Mesenchymal stem cell (in vitro differentiated cells and primary cell): ENCODE results near the gene ZPBP2.

Source experiments
- DNase-seq: peaks from one replicate; pipeline ENCODE4 v3.0.0-alpha.2; 2013
- H2AFZ ChIP-seq: one replicate; pipeline ENCODE4 v1.6.1; 2013; ENCODE audit warnings: low read depth, mild to moderate bottlenecking, control low read depth, inconsistent platforms, low read length, moderate library complexity
- H2AK5ac ChIP-seq: 2 replicates; pipeline ENCODE4 v1.6.1; 2013; ENCODE audit warnings: low read length, moderate library complexity, mild to moderate bottlenecking, inconsistent platforms; ENCODE audit not compliant: severe bottlenecking
- H2BK120ac ChIP-seq: one replicate; pipeline ENCODE4 v1.6.1; 2013; ENCODE audit warnings: low read depth, mild to moderate bottlenecking, inconsistent platforms, low read length, moderate library complexity
- H2BK12ac ChIP-seq, 2 experiments: one replicate each; pipeline ENCODE4 v1.6.1; 2013; ENCODE audit warnings: inconsistent platforms in 2 of 2, low read length in 2 of 2, mild to moderate bottlenecking in 2 of 2, moderate library complexity in 2 of 2, control low read depth in 1 of 2
- H2BK15ac ChIP-seq: one replicate; pipeline ENCODE4 v1.6.1; 2013; ENCODE audit warnings: mild to moderate bottlenecking, low read depth, inconsistent platforms; ENCODE audit not compliant: poor library complexity, severe bottlenecking
- H2BK5ac ChIP-seq: 2 replicates; pipeline ENCODE4 v1.6.1; 2013; ENCODE audit warnings: low read depth, mild to moderate bottlenecking, low read length, control low read depth, inconsistent platforms; ENCODE audit not compliant: poor library complexity, severe bottlenecking
- H3K14ac ChIP-seq, 2 experiments: one replicate each; pipeline ENCODE4 v1.6.1; 2013; ENCODE audit warnings: inconsistent platforms in 2 of 2, low read length in 2 of 2, control low read depth in 1 of 2, mild to moderate bottlenecking in 1 of 2, moderate library complexity in 1 of 2
- H3K18ac ChIP-seq, 2 experiments: one replicate each; pipeline ENCODE4 v1.6.1; 2013; ENCODE audit warnings: inconsistent platforms in 2 of 2, low read length in 2 of 2, control low read depth in 1 of 2, low read depth in 1 of 2, mild to moderate bottlenecking in 1 of 2
- H3K23ac ChIP-seq, 2 experiments: one replicate each; pipeline ENCODE4 v1.6.1; 2013; ENCODE audit warnings: inconsistent platforms in 2 of 2, low read length in 2 of 2, mild to moderate bottlenecking in 2 of 2, moderate library complexity in 2 of 2, control low read depth in 1 of 2
- H3K27ac ChIP-seq: 2 replicates; pipeline ENCODE4 v1.5.1; 2013; ENCODE audit warnings: mild to moderate bottlenecking, moderate library complexity, low read length, control low read depth, inconsistent platforms; ENCODE audit not compliant: poor library complexity, severe bottlenecking
- H3K27me3 ChIP-seq, 2 experiments: 2 replicates each; pipeline versions ENCODE4 v1.6.1 to v1.7.0; 2013; ENCODE audit warnings: low read length in 2 of 2, mild to moderate bottlenecking in 2 of 2, moderate library complexity in 2 of 2, control low read depth in 1 of 2, inconsistent platforms in 1 of 2; ENCODE audit not compliant: control insufficient read depth in 1 of 2, insufficient read depth in 1 of 2
- H3K36me3 ChIP-seq, 2 experiments: 2 replicates each; pipeline versions ENCODE4 v1.6.1 to v1.7.0; 2013; ENCODE audit warnings: low read length in 2 of 2, control low read depth in 1 of 2, inconsistent platforms in 1 of 2, low read depth in 1 of 2, mild to moderate bottlenecking in 1 of 2; ENCODE audit not compliant: insufficient read depth in 2 of 2, control insufficient read depth in 1 of 2
- H3K4ac ChIP-seq, 2 experiments: one replicate each; pipeline ENCODE4 v1.6.1; 2013; ENCODE audit warnings: inconsistent platforms in 2 of 2, low read length in 2 of 2, mild to moderate bottlenecking in 2 of 2, moderate library complexity in 2 of 2, control low read depth in 1 of 2, low read depth in 1 of 2
- H3K4me1 ChIP-seq: 2 replicates; pipeline ENCODE4 v1.6.1; 2013; ENCODE audit warnings: low read depth, low read length, control low read depth; ENCODE audit not compliant: control insufficient read depth, insufficient read depth
- H3K4me2 ChIP-seq: 2 replicates; pipeline ENCODE4 v1.6.1; 2013; ENCODE audit warnings: low read length, mild to moderate bottlenecking, inconsistent platforms; ENCODE audit not compliant: poor library complexity, severe bottlenecking
- H3K4me3 ChIP-seq, 2 experiments: 2 replicates each; pipeline versions ENCODE4 v1.5.1 to v1.7.0; 2013; ENCODE audit warnings: low read length in 2 of 2, mild to moderate bottlenecking in 2 of 2, control low read depth in 1 of 2, low read depth in 1 of 2; ENCODE audit not compliant: insufficient read depth in 1 of 2
- H3K79me1 ChIP-seq: replicated peaks from 2 replicates; pipeline ENCODE4 v1.6.1; 2013; ENCODE audit warnings: mild to moderate bottlenecking, control low read depth, low read length, inconsistent platforms; ENCODE audit not compliant: poor library complexity, severe bottlenecking
- H3K9ac ChIP-seq: 2 replicates; pipeline ENCODE4 v1.7.0; 2013; ENCODE audit warnings: mild to moderate bottlenecking, low read length, moderate library complexity
- H3K9me3 ChIP-seq: 2 replicates; pipeline ENCODE4 v1.7.0; 2013; ENCODE audit warnings: mild to moderate bottlenecking, low read length; ENCODE audit not compliant: control insufficient read depth
- H4K8ac ChIP-seq: one replicate; pipeline ENCODE4 v1.6.1; 2013; ENCODE audit warnings: inconsistent platforms, mild to moderate bottlenecking, low read length, moderate library complexity
- H4K91ac ChIP-seq: one replicate; pipeline ENCODE4 v1.6.1; 2013; ENCODE audit warnings: mild to moderate bottlenecking, low read length, inconsistent platforms
- WGBS: methylation state at CpG from one replicate; pipeline ENCODE4 v1.1.7; 2013; ENCODE audit warnings: mixed read lengths; 5-methylcytosine and 5-hydroxymethylcytosine counted together

Gene ZPBP2

GRCh38 chr17:39925282-39926134, 57.5 kb downstream of the ZPBP2 start:
- DNase-seq = no peak
- 93% methylated on average over 11 of the region's 11 CpGs for WGBS

GRCh38 chr17:39926135-39926587, 58.2 kb downstream of the ZPBP2 start:
- Histone ChIP-seq H4K8ac (no peak overlapping the region), H4K91ac (no peak overlapping the region), H2BK15ac (no peak overlapping the region), H3K9ac (peak overlapping the region; percentile 94), H3K18ac (no peak overlapping the region), H2BK12ac (no peak overlapping the region), H3K14ac (no peak overlapping the region), H3K23ac (no peak overlapping the region), H3K4me3 (peak overlapping the region in 1 of 2 experiments; percentile 94), H3K27me3 (no peaks in the 10 kb centered on the region), H3K4me2 (peak overlapping the region; percentile 70), H2AK5ac (no peak overlapping the region), H2BK120ac (no peak overlapping the region), H3K9me3 (no peaks in the 10 kb centered on the region), H2BK5ac (no peak overlapping the region), H3K79me1 (peaks cover 49% of the 10 kb centered on the region), H3K27ac (no peak overlapping the region), H3K4ac (no peak overlapping the region), H3K36me3 (peaks cover 26 to 31% of the 10 kb centered on the region in 2 experiments), H2AFZ (no peak overlapping the region), H3K4me1 (peaks cover 35% of the 10 kb centered on the region)
- WGBS = 72% methylated on average over 4 of the region's 4 CpGs
- DNase-seq = no peak

More at GRCh38 chr17:39925282-39926134, 57.5 kb downstream of the ZPBP2 start:
- Histone ChIP-seq H4K8ac (no peak overlapping the region), H3K4ac (no peak overlapping the region), H2BK12ac (no peak overlapping the region), H3K36me3 (peaks cover 32 to 38% of the 10 kb centered on the region in 2 experiments), H3K9me3 (no peaks in the 10 kb centered on the region), H2AFZ (no peak overlapping the region), H3K18ac (no peak overlapping the region), H3K27ac (no peak overlapping the region), H3K14ac (no peak overlapping the region), H3K4me1 (peaks cover 35% of the 10 kb centered on the region), H2AK5ac (no peak overlapping the region), H3K27me3 (no peaks in the 10 kb centered on the region), H4K91ac (no peak overlapping the region), H3K4me2 (peak overlapping the region; percentile 70), H3K4me3 (peak overlapping the region in 1 of 2 experiments; percentile 94), H3K23ac (no peak overlapping the region), H2BK5ac (no peak overlapping the region), H3K79me1 (peaks cover 51% of the 10 kb centered on the region), H2BK15ac (no peak overlapping the region), H3K9ac (peak overlapping the region; percentile 94), H2BK120ac (no peak overlapping the region)

GRCh38 chr17:39926588-39927100, 58.6 kb downstream of the ZPBP2 start:
- Histone ChIP-seq H3K23ac (no peak overlapping the region), H3K4me3 (peak overlapping the region; percentile 84 to 94), H3K14ac (peak overlapping the region in 1 of 2 experiments; percentile 58), H3K18ac (peak overlapping the region in 1 of 2 experiments; percentile 77), H4K8ac (no peak overlapping the region), H2BK120ac (no peak overlapping the region), H2AK5ac (no peak overlapping the region), H3K4ac (peak overlapping the region in 1 of 2 experiments; percentile 71), H2BK5ac (no peak overlapping the region), H3K9me3 (no peaks in the 10 kb centered on the region), H3K36me3 (peaks cover 21 to 26% of the 10 kb centered on the region in 2 experiments), H3K27me3 (no peaks in the 10 kb centered on the region), H4K91ac (no peak overlapping the region), H3K27ac (peak overlapping the region; percentile 85), H3K79me1 (peaks cover 45% of the 10 kb centered on the region), H2BK15ac (no peak overlapping the region), H2AFZ (no peak overlapping the region), H2BK12ac (peak overlapping the region in 1 of 2 experiments; percentile 23), H3K9ac (peak overlapping the region; percentile 94), H3K4me2 (peak overlapping the region; percentile 70), H3K4me1 (peaks cover 35% of the 10 kb centered on the region)
- DNase-seq = peak; percentile 48
- WGBS = 7% methylated on average over 10 of the region's 15 CpGs
